H1 (cell line): Measurements from ENCODE around the gene KLHL29.

ENCODE experiments used
- ATF2 ChIP-seq: IDR thresholded peaks from 2 replicates; pipeline ENCODE4 v1.6.1; 2012; ENCODE audit warnings: low read length, inconsistent platforms
- CEBPB ChIP-seq: IDR thresholded peaks from 2 replicates; pipeline ENCODE4 v1.6.1; 2012; ENCODE audit warnings: low read depth, low read length
- CHD1 ChIP-seq: IDR thresholded peaks from 2 replicates; pipeline ENCODE4 v1.6.1; 2012; ENCODE audit warnings: low read depth, low read length, improper control_type of control experiment
- CHD7 ChIP-seq: fragments of 300-600 bp; sonication (generic); IDR thresholded peaks from 2 replicates; pipeline ENCODE4 v1.7.1; 2012; ENCODE audit warnings: low read length, moderate library complexity, mild to moderate bottlenecking, inconsistent platforms; ENCODE audit not compliant: insufficient replicate concordance
- CTCF ChIP-seq, 3 experiments: IDR thresholded peaks; 1 replicate in 2 of 3; 2 replicates in 1 of 3; pipeline versions ENCODE4 v1.5.1 to v1.6.1; 2011; ENCODE audit warnings: low read length in 3 of 3, mild to moderate bottlenecking in 3 of 3, inconsistent platforms in 2 of 3, low read depth in 1 of 3, moderate library complexity in 1 of 3; ENCODE audit not compliant: insufficient read depth in 1 of 3; ENCODE audit errors: control extremely low read depth in 1 of 3
- HDAC6 ChIP-seq: IDR thresholded peaks from one replicate; pipeline ENCODE4 v1.7.1; 2012; ENCODE audit warnings: low read depth, mild to moderate bottlenecking, inconsistent platforms, low read length, moderate library complexity
- JUND ChIP-seq: IDR thresholded peaks from 2 replicates; pipeline ENCODE4 v1.6.1; 2011; ENCODE audit warnings: mild to moderate bottlenecking, improper control_type of control experiment, low read length
- MAX ChIP-seq: IDR thresholded peaks from 2 replicates; pipeline ENCODE4 v1.6.1; 2012; ENCODE audit warnings: inconsistent platforms
- POLR2A ChIP-seq, 2 experiments: IDR thresholded peaks; 1 replicate in 1 of 2; 2 replicates in 1 of 2; pipeline ENCODE4 v1.6.1; 2011; ENCODE audit warnings: low read depth in 2 of 2, low read length in 2 of 2, mild to moderate bottlenecking in 2 of 2; ENCODE audit errors: control extremely low read depth in 1 of 2
- RAD21 ChIP-seq, 2 experiments: IDR thresholded peaks in 1 of 2; conservative IDR thresholded peaks in 1 of 2; 2 replicates each; pipeline ENCODE4 v1.6.1; 2011; ENCODE audit warnings: low read depth in 2 of 2, low read length in 2 of 2, improper control_type of control experiment in 1 of 2, inconsistent platforms in 1 of 2, mild to moderate bottlenecking in 1 of 2, moderate library complexity in 1 of 2
- SIRT6 ChIP-seq: IDR thresholded peaks from one replicate; pipeline ENCODE4 v1.7.1; 2012; ENCODE audit warnings: low read length, inconsistent platforms
- SP1 ChIP-seq: IDR thresholded peaks from 2 replicates; pipeline ENCODE4 v1.6.1; 2011; ENCODE audit warnings: low read depth, low read length
- SUZ12 ChIP-seq: fragments of 200-600 bp; sonication (generic); IDR thresholded peaks from 2 replicates; pipeline ENCODE4 v1.6.1; 2012; ENCODE audit warnings: mild to moderate bottlenecking, inconsistent platforms, low read length, moderate library complexity, mixed read lengths
- TAF1 ChIP-seq: IDR thresholded peaks from 2 replicates; pipeline ENCODE4 v1.6.1; 2011; ENCODE audit warnings: mild to moderate bottlenecking, low read depth, low read length

- TF ChIP-seq CTCF (IDR thresholded peaks at IDR 0.05; ENCODE audit: control extremely low read depth in 1 of 3, insufficient read depth in 1 of 3, low read depth in 1 of 3, low read length in 3 of 3) (no peak), SUZ12 (no peak), POLR2A (IDR thresholded peaks at IDR 0.05; ENCODE audit: control extremely low read depth in 1 of 2, low read depth in 2 of 2, low read length in 2 of 2) (no peak), CHD7 (no peak), SP1 (no peak), TAF1 (no peak), SIRT6 (no peak), RAD21 (IDR thresholded peaks at IDR 0.05 in 1 of 2, conservative IDR thresholded peaks at IDR 0.05 in 1 of 2; ENCODE audit: low read depth in 2 of 2, low read length in 2 of 2) (no peak), CHD1 (no peak), CEBPB (no peak), HDAC6 (no peak), MAX (no peak), JUND (no peak), ATF2 (no peak)
Observed at GRCh38 chr2:23425338-23425871, 40.4 kb downstream of the KLHL29 start.
